NCI-H345 (cell line): ENCODE measurements around the gene OTUD3.

Experiments
- DNase-seq: peaks from one replicate; lab custom pipeline; 2025; lab: John Stamatoyannopoulos, UW

OTUD3 gene

DNA sequence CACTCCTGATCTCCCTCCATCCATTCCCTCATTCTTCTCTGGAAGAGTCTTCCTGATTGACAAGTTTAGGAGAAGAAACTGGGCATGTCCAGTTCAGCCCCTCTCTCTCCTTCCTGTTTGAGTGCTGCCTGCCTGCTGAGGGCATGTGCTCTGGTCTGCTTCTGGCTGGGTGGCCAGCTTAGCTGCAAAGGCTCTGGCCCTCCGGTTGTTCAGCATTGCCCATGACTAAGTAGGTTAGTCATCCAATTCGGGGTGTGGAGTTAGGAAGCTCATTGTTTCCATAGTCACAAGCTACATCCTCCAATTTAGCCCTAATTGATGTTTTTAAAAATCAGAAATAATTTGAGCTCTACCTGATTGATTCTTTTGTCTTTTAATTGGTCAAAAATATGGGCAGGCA lies 66.8 kb downstream of the OTUD3 start:
- DNase-seq, result no peak

DNA sequence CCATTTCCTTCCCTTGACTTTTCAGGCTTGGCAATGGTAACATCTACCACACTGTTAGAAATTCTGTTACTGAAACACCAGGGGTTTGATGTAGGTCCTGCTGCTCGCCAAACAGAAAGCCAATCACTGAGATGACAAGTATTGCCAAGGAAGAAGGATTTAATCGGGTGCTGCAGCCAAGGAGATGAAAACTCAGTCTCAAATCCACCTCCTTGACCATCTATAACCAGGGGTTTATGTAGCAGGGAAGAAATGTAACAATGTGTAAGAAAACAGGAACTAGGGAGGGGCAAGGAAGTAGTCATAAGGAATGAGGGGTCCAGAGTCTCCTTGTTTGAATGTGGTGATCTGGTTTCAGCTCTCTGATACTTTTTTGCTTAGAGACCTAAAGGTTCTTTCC lies 71.9 kb downstream of the OTUD3 start:
- no peak for DNase-seq

DNA sequence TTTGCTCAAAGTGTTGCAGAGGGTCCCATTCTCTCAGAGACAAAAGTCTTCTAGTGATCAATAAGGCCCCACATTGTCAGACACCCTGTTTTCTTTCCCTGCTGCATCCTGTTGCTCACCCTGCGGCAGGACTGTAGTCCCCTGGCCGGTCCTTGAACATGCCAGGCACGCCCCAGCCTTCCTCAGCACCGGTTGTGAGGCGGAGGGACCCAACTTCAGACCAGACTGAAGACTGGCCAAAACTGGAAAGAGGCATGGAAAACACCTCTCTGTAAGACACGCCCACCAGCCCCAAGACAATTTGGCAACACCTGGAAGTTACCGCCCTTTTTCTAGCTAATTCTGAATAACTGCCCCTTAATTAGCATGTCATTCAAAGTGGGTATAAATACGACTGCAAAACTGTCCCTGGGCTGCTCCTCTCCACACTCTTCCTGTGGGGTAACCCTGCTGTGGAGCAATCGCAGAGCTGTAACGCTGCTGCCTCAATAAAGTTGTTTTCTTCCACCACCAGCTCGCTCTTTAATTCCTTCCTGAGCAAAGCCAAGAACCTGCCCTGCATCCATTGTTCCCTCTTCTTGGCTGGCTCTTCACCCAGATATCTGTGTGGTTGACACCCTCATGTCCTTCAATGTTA lies 73.5 kb downstream of the OTUD3 start:
- no peak for DNase-seq

DNA sequence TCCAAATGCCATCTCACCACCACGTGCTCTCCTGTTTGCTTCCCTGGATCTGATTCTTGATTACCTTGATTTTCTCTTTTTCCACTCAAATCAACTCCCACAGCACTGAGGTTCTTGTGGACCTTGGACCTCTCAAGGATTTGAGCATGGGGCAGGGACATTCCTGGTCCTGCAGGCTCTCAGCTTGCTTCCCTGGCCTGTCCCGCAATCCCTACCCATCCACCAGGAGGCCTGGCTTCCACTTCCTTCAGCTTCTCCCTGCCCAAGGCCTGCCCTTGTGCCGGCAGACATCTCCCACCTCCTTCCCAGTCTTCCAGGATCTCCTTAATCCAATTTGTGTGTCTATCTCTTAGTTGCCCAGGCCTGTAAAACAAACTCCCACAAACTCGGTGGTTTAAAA lies 75.6 kb downstream of the OTUD3 start:
- no peak for DNase-seq

DNA sequence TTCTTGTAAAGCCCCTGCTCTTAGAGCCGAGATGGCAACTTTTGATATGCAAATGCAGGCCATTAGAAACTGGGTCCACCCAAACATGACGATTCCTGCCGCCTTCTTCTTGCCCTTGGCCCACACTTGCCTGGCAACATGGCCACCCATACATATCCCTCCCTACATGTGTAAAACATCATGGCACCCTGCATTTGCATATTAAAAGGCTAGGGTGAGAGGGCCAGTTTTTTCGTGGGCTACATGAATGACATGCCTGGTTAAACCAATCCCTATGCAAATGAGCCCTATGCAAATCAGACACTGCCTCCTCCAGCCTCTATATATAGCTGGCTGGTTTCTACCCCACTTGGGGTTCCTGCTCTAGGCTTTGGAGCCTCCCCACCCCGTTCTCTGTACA lies 78.4 kb downstream of the OTUD3 start:
- no peak for DNase-seq
